EH (cell line): ENCODE results near the gene BSND.

ENCODE experiments used
- DNase-seq: peaks from one replicate; pipeline ENCODE4 v3.0.0-alpha.2; 2015; ENCODE audit warnings: low read depth

The BSND gene

GRCh38 chr1:55061000-55061705 is 62.4 kb downstream of the BSND start:
- no peak for DNase-seq
